ENCODE results near the gene IGF2R. TPM values are rescaled to one million over a fixed set of nuclear protein-coding genes. Genes with fewer than 3 reads are reported as not detected.
A peak's percentile ranks its signal among the peaks of the same experiment; 100 is the strongest.

IGF2R gene
- total RNA-seq, 1 donor from 2014 or later = 247 TPM

DNA sequence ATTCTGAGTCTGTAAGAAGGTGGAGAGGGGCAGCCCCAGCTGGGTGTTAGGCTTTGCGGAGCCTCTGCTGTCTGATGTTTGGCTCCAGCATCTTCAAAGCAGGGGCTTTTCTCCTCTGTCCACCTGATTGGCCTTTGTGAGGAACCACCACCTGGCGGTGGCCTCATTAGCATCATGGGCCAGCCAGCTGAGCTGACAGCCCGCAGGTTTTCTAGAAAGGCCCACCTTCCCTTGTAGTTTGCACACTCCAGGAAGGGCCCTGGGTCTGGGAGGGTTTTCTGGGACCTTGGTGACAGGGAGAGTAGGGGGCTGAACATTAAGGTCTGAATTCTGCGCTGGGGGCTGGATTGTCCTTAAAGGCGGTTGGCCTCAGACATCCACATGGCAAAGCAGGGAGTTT, 11.6 kb downstream of the IGF2R start:
- Mint-ChIP-seq H3K27ac (ENCODE audit: unreplicated experiment) (no peak overlapping the region), H3K4me1 (ENCODE audit: low read depth) (peaks cover 82% of the 10 kb centered on the region)

DNA sequence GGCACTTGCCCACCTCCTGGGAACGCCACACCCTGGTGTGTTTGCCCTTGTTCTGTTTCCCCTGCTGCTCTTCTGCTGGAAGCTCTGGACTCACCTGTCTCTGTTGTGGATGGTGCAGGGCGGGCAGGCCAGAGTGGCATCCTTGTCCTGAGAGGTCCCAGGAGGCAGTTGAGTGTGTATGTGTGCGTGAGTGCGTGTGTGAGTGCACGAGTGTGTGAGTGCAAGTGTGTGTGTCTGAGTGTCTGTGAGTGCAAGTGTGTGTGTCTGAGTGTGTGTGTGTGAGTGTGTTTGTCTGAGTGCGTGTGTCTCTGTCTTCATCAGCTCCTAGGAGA, 12.2 kb downstream of the IGF2R start:
- Mint-ChIP-seq H3K4me3 (ENCODE audit: unreplicated experiment) (no peak overlapping the region), H3K27ac (ENCODE audit: unreplicated experiment) (peak overlapping the region; percentile 80), H3K27me3 (ENCODE audit: low read depth) (no peaks in the 10 kb centered on the region), H3K4me1 (ENCODE audit: low read depth) (peaks cover 83% of the 10 kb centered on the region), H3K36me3 (ENCODE audit: low read depth) (no peaks in the 10 kb centered on the region), H3K9me3 (ENCODE audit: low read depth) (no peaks in the 10 kb centered on the region)
- DNase-seq (ENCODE audit: low spot score) = no peak
- TF ChIP-seq CTCF (IDR thresholded peaks at IDR 0.05) = no peak

More for the DNA sequence above, 11.6 kb downstream of the IGF2R start:
- Mint-ChIP-seq H3K27me3 (ENCODE audit: low read depth) (no peaks in the 10 kb centered on the region), H3K4me3 (ENCODE audit: unreplicated experiment) (no peak overlapping the region), H3K36me3 (ENCODE audit: low read depth) (no peaks in the 10 kb centered on the region), H3K9me3 (ENCODE audit: low read depth) (no peaks in the 10 kb centered on the region)
- DNase-seq (ENCODE audit: low spot score) = no peak
- TF ChIP-seq CTCF (IDR thresholded peaks at IDR 0.05) = no peak

DNA sequence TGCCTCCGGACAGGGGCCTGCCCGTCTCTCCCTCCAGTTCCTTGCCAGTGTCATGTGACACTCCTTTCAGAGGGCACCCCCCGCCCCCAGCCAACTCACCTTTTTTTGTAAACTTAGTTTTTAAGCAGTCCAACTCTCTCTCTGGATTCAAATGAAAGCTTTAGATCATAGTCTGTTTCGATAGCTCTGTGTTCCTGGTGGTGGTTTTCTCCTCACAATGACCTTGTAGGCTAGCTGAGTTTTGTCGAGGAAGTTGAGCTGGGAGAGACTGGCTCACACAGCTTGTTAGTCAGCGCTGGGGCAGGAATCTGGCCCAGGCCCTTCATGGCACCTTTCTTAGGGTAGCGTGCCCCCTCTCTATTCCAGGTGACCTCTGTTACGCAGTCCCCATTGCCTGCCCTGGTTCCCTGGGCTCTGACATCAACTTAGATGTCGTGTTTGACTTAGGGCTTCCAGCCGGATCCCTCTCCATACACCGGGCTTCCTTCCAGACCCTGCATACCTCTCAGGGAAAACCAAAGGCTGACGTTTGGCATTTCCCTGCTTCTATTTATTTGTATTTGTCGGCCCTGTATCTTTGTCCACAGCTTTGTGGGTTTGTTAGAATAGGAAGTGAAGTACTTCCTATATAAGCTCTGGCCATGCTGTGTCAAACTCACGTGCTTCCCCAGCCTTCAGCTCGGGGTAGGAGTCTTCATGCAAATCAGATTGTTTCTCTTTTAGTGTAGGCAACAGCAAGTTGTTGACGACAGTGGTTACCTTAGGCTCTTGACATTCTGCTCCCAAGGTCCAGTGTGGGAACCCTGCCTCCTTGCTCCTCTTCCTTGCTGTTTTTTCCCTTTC, 12.7 kb downstream of the IGF2R start:
- H3K4me1 Mint-ChIP-seq (ENCODE audit: low read depth) = peaks cover 88% of the 10 kb centered on the region
- no peak for DNase-seq (ENCODE audit: low spot score)
- TF ChIP-seq CTCF (IDR thresholded peaks at IDR 0.05) = no peak
- H3K27ac Mint-ChIP-seq (ENCODE audit: unreplicated experiment) = peak overlapping the region; percentile 80
- H3K27me3 Mint-ChIP-seq (ENCODE audit: low read depth) = no peaks in the 10 kb centered on the region
- H3K9me3 Mint-ChIP-seq (ENCODE audit: low read depth) = no peaks in the 10 kb centered on the region
- peak overlapping the region; percentile 13 for H3K4me3 Mint-ChIP-seq (ENCODE audit: unreplicated experiment)
- no peaks in the 10 kb centered on the region for H3K36me3 Mint-ChIP-seq (ENCODE audit: low read depth)

GRCh38 chr6:159982731-159983506, 14.0 kb downstream of the IGF2R start:
- no peak for DNase-seq (ENCODE audit: low spot score)
- H3K4me3 Mint-ChIP-seq (ENCODE audit: unreplicated experiment) = no peak overlapping the region
- H3K27me3 Mint-ChIP-seq (ENCODE audit: low read depth) = no peaks in the 10 kb centered on the region
- peaks cover 86% of the 10 kb centered on the region for H3K4me1 Mint-ChIP-seq (ENCODE audit: low read depth)
- no peaks in the 10 kb centered on the region for H3K9me3 Mint-ChIP-seq (ENCODE audit: low read depth)
- no peak for TF ChIP-seq CTCF (IDR thresholded peaks at IDR 0.05)
- peak overlapping the region; percentile 80 for H3K27ac Mint-ChIP-seq (ENCODE audit: unreplicated experiment)
- H3K36me3 Mint-ChIP-seq (ENCODE audit: low read depth) = no peaks in the 10 kb centered on the region

GRCh38 chr6:159983641-159984080, 14.8 kb downstream of the IGF2R start:
- H3K27ac Mint-ChIP-seq (ENCODE audit: unreplicated experiment) = peak overlapping the region; percentile 80
- H3K27me3 Mint-ChIP-seq (ENCODE audit: low read depth) = no peaks in the 10 kb centered on the region
- H3K36me3 Mint-ChIP-seq (ENCODE audit: low read depth) = no peaks in the 10 kb centered on the region
- no peak overlapping the region for H3K4me3 Mint-ChIP-seq (ENCODE audit: unreplicated experiment)
- DNase-seq (ENCODE audit: low spot score) = no peak
- peaks cover 84% of the 10 kb centered on the region for H3K4me1 Mint-ChIP-seq (ENCODE audit: low read depth)
- H3K9me3 Mint-ChIP-seq (ENCODE audit: low read depth) = no peaks in the 10 kb centered on the region
- no peak for TF ChIP-seq CTCF (IDR thresholded peaks at IDR 0.05)

Measured in chondrocyte (in vitro differentiated cells).